ENCODE results near the gene PBX1.
"Not testable (repeated sequence)": the region's sequence is repeated elsewhere in the genome, so short reads cannot be mapped to it uniquely, and the experiment has no call there.

PBX1 gene

DNA sequence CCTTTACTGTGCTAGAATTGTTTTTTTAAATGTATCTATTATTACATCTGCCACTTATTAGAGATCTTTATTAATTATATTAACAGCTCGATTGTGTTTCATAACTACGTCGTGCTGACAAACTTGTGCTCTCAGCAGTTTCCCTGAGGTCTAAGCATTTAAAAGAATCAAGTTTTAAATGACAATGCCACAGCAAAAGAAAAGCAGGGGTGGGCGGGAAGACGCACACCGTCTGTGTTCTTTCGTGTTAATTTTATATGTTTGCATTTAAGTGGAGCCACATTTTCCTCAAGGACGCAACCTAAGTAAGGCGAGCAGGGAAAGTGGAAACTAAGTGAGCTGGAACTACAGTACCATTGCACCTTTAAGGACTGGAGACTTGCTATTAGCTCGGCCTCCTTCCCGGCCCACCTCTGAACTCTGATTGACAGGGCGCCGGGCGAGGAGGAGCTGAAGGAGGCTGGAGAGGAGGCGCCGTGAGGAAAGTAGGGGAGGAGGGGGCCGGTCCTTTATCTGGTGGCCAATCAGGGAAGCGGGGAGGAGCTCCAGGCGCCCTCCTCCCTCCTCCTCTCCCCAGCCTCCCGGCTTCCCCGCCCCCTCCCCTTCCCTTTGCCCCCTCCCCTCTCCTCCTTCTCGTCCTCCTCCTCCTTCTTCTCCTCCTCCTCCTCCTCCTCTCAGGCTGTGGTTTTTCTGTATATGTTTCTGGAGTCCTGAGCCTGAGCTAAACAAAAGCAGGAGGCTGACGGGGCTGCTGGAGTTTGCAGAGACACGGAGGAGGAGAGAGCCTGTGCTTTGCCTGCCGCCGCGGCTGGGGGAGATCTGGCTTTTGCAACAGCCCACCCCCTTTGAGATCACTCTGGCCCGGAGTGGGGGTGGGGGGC is at the start of gene PBX1:
TSS of gene PBX1 (plus strand) at position 724 of the 881 bp plus-strand sequence.
- peak; percentile 76 for DNase-seq

DNA sequence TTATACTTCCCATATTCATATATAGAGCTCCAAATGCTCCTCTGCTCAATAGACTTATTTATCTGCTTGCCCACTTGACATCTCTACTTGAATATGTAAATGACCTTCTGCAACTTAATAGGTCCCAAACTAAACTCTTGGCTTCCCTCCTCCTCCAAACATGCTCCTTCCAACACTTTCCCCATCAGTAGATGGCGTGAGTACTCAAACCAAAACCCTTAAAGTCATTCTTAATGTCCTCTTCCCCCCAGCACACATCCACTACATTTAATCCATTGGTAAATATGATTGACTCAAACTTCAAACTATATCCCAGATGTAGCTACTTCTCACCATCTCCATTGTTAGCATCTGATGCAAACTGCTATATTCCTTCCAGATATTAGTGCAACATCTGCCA is 48.5 kb upstream of the PBX1 start:
- no peak for DNase-seq

DNA sequence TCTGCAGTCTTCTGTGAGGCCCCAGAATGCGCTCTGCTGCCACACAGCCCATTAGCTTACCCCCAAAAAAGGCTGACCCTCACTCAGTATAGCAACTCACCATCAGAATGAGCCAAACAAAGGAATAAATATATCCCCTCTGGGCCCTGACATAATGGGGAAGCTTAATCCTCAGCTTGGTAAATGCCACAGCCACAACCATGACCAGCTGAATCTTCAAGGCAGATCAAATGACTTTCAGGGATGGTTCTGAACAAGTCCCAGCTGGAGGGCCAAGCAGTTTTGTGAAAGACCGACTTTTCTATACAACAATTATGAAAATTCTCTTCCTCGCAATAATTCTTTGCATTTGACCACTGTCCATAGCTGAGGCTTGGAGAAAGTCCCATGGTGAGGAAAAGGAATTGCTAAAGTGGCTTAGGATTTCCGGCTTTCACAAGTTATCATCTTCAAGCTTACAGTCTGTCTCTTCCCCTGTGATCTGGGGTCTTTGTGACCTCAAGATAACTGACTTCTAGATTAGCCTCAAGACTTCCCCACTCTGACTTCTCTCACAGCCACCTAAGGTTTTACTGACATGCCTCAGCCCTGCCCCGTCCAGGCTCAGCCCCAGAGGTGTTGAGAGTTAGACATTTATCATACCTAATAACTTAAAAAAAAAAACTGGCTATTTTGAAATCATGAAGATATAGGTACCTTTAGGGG is 47.8 kb upstream of the PBX1 start:
- DNase-seq, result no peak

DNA sequence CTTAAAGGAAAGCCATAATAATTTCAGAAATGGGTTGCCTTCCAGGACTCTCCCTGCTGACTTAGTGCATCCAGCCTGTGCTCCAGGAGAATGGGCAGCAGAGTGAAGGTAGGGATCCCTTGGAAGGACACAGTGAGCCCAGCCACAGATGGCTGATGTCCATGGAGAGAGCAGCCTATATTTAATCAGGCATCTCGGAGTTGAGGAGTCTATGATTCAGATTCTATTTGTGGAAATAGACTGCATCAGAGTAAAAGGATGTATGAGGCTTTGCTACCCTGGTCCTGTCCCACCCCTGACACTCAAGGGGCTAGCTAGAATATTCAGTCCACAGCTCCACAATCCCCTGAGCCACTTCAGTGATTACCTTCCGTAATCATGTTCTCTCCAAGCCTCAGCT is 43.8 kb upstream of the PBX1 start:
- DNase-seq, result no peak

DNA sequence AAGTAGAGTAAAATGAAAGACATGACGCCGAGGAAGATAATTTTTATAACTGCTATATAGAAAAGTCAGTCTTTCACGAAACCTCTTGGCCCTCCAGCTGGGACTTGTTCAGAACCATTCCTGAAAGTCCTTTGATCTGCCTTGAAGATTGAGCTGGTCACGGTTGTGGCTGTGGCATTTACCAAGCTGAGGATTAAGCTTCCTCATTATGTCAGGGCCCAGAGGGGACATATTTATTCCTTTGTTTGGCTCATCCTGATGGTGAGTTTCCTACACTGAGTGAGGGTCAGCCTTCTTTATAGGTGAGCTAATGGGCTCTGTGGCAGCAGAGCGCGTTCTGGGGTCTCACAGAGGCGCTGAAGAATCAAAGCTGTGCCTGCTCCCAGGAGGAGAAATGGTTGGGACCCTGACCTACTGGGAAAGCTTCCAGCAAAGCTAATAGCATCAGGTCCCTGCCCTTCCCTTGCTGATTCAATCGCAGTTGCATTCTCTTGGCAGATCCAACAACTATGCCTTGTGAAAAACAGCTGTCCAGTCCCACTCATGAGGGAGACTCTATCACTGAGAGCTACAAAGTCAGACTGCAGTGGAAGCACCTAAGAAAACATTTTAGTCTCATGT is 43.2 kb upstream of the PBX1 start:
- DNase-seq, result no peak

DNA sequence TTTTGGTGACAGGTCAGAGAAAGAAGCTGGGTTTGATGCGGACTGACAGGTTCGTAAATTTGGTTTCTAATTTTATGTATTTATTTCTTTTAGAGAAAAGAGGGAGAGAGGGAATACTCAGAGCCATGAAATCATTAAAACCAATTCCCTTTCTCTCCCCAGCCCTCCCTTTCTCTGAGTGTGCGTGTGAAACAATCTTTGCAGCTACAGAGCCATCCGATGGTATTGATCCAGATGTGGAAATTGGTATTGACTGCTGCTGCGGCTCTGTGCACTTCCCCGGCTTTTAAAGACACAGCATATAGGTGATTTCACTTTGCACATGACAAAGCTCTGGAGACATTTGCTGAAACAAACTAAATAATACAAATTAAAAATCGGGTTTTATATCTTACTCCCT is 42.4 kb upstream of the PBX1 start:
- DNase-seq, result no peak

DNA sequence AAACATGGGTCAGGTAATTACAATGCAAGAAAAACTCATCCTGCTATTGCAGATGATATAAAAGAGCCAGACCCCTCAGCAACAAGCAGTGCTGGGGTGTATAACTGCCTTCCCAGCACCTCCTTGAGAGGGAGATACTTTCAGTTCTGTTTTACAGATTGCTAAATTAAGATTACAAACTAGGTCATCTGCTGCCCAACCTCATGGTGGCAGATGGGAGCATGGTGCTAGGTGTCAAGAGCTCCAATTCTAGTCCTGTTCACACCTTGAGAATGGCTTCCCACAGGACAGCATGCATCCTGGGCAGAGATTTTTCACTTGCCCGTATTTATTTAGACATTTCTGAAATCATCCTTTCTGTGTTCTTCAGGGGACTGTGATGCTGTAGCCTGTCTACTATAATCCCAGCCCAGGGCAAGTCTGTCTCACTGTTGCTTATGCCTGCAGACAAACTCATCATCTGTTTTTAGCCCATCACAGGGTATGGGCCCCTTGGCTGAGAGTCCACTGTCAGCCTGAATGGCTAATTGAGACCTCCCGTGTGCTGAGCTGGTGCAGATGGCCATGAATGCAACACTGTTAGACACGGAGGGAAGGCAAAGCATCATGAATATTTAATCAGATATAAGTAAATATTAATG is 40.2 kb upstream of the PBX1 start:
- DNase-seq, result no peak

DNA sequence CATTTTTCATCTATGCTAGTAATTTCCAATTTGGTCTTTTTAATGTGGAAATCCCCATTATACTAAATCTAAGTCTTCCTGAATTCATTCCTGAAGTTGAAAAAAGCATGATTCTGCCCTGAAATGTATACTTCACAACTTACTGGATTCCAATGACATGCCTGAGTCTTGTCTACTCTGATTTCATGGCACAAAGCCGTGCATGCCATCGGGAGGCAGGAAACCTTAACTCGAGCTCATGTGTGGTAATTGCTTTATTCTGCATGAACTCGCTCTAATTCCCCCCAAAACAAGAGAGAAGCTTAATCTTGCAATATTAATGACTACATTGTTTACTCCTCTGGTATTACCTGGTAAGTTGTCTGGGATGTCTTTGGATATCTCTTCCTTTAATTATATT is 39.6 kb upstream of the PBX1 start:
- no peak for DNase-seq

DNA sequence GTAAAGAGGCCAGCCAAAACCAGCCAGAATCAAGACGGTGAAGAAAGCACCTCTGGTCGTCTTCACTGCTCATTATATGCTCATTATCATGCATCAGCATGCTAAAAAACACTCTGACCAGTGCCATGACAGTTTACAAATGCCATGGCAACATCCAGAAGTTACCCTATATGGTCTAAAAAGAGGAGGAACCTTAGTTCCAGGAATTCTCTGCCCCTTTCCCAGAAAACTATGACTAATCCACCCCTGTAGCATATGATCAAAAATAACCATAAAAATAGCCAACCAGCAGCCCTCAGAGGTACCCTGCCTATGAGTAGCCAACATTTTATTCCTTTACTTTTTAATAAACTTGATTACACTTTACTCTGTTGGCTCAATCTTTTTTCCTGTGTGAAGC is 34.2 kb upstream of the PBX1 start:
- no peak for DNase-seq

DNA sequence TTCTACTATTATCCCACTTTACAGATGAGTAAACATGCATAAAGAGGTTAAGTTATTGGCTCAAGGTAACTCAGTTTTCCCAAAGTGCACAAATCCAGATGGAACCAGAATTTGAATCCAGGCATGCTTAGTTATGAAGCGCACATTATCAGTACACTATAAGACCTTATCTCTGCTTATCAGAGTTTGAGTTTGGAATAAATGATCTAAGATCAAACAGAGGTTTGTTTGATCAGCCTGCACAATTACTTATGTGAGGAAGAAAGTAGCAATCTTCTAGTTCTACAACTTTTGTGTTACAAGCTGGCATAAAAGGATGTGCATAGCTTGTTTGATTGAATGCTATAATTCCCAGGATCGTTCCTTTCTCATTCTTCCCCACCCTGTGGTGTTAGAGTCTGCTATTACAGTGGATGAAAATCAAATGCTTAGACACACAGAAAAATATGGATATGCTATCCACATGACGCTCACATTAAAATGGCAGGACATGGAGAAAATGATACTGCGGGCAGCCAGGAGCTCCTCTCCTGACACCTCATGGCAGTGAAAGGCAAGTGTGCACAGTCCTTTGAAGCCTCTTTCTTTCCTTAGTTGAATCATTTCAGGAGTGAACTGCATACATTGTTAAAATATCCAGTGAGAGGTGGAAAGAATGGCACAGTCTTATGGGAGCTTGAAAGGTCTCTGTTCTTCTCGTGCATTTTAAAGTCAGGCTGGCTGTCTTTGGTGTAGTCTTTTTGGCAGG is 23.9 kb upstream of the PBX1 start:
- no peak for DNase-seq

DNA sequence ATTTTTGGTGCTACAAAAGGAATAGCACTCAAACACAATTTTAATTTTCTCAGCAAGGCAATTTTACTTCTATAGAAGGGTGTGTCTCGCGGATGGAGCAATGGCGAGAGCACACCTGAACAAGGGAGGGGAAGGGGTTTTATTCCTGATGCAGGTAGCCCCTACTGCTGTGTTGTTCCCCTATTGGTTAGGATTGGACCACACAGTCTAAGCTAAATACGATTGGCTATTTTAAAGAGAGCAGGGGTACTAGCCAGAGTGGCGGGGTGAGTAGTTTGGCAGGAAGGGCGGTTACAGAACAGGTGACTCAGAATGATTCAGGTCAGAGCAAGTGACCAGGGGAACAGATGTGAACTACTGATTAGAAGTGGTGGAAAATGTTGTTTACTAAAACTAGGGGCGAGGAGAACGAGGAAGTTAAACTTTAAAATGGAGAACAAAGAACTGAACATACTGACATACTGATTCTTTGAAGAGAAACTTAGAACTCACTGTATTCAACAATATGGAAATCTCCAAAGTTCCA is 6.5 kb upstream of the PBX1 start:
- not testable (repeated sequence) for DNase-seq

DNA sequence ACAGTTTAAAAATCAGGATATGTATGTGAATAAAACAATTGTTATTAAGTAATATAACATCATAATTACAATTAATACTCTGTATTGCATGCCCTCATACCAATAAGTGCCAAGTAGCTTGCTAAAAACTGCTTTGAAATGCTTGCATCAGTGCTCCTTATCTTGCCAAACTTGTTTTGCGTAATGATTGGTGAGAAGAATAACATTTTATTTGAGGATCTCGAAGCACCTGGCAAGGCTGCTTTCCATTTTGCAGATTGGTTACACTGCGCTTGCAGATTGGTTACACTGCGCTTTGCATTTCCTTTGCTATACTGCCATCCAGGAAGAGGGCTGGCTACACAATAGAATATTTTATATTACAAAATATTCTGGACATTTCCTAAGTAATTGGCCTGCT is 1.7 kb upstream of the PBX1 start:
- DNase-seq, result no peak

DNA sequence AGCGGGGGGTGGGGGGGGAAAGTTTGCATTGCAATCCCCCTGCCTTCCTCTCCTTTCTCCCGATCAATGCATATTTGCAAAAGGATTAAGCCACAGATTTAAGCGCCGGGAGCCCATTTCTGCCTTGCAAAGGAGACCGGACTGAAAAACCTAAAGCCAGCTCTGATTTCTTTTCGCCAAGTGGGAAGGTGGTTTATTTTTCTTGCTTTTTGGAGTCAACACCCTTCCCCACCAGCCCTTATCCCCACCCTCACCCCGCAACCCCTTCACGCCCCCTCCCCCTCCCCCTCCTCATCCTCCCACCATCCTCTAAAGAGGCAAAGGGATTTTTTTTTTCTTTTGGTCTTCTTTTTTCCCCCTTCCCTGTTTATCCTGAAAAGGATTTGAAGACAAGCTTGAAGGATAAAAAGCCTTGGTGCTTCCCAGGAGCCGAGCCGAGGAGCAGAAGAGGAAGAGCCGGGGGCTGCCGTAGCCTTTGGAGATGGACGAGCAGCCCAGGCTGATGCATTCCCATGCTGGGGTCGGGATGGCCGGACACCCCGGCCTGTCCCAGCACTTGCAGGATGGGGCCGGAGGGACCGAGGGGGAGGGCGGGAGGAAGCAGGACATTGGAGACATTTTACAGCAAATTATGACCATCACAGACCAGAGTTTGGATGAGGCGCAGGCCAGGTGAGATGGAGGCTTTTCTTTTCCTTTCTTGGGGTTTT is 513 bp downstream of the PBX1 start:
- no peak for DNase-seq

DNA sequence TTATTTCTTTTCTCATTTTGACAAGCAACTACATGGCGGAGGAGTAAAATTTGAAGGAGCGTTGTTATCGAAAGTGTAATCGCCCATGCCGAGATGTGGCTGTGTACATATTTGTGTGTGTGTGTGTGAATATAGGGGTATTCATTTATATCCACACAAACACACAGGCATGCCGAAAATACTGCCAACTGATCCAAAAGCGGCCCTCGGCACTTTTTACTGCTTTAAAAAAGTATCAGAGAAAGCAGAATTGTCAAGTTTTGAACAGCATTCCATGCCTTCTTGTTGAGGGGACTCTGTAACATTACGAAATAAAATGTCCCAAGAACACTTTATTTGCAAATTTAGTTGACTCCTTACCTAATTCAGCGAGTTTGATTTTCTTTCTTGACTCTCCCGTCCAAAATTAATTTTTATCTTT is 1.1 kb downstream of the PBX1 start:
- DNase-seq, result no peak

DNA sequence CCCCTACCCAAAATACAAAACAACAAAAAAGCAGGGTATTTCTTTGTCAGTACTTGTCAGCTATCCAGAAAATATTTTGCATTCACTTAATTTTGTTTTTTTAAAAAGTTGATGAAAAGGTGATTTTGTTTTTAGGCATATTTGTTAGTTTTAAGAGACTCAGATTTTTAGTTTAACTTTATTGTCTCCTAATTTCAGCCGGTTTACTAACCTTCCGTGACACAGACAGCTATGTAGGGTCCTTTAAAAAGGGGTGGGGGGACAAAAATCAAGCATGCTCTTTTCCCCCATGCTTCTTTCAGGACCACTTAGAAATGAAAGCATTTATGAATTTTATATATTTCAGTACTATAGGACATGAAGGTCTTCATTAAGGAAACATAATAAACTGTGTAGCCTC is 1.6 kb downstream of the PBX1 start:
- DNase-seq, result no peak

DNA sequence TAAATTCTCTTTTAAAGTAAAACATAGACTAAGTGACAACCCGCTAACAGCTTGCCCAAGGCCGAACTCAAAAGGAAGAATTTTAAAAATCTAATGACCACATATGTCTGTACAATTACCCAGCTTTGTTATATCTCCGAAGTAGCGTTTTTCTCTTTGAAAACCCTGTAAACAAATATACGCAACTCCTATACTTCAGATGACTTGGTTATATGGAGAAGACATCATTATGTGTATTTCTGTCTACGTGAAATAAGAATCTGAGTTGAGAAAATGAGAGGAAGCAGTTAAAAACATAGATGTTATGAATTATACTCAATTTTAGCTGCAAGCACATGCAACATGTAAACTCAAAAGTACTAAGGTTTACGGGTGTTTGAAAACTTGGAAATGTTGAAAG is 2.0 kb downstream of the PBX1 start:
- no peak for DNase-seq

DNA sequence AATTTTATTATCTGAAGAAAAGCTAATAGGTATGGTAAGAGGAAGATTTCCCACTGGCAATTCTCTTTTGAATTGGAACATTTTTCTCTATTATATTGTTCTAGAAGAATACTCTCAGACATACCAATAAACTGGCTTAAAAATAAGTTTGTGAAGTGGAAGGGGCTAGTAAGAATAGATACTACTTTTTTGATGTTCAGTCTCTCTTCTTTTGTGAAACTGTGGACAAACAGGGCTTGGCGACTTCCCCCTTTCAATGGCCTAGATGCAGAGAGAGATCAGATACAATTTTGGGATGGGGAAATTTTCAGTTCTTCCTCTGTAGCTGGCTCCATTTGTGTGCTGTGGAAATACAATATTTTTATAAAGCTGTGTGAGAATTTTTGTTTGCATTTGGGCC is 2.5 kb downstream of the PBX1 start:
- DNase-seq, result no peak

DNA sequence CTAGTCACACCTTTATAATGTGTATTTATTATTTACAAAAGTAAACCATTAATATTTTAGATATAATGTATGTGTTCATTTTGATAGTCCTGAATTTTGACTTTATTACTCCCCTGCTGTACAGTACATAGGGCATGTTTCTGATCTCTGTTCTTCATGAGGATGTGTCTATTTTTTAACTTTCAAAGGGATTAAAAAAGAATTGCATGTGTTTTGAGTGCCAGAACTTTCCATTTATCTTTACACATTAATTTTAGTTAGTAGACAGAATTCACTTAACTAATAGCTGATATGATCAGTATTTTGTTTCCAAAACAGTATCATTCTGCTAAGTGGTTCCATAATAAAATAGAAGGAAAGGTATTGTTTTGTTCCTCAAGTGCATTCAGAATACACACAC is 3.1 kb downstream of the PBX1 start:
- no peak for DNase-seq

DNA sequence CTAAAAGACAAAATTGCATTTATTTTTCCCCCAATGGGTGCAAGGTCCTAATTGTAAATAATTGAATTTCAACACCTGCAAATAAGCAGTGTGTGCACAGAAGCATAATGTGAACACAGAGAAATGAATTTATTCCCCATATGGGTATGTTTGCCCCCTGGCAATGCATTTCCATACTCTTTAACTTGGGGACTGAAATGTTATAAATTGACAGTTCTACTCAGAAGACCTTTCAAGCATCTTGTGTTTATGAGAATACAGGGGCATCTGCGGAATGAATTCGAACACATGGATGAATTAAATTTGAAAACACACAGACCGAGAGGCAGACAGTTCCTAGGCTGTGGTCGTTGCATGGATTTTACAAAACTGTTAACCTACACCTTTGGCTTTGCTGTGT is 3.5 kb downstream of the PBX1 start:
- no peak for DNase-seq

DNA sequence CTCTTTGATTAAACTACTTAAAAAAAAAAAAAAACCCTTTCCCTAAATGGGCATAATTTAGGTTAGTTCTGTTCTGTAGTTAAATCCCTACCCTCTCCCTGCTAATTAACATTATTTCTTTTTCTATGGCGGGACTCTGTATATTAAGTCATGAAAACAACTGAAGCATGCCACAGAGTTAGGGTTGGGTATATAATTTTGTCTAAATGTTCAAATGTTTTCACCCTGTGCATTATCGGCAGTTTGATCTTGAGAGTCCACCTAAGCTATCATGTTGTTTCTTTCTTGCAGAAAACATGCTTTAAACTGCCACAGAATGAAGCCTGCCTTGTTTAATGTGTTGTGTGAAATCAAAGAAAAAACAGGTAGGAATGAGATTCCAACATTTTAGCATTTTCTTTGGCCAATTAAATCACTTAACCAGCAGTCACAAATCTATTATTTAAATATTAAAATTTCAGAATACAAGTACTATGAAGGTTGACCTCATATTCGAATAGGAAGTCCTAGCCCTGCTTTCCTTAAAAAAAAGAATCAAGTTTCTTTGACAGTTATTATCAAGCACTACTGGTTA is 4.0 kb downstream of the PBX1 start:
- no peak for DNase-seq

DNA sequence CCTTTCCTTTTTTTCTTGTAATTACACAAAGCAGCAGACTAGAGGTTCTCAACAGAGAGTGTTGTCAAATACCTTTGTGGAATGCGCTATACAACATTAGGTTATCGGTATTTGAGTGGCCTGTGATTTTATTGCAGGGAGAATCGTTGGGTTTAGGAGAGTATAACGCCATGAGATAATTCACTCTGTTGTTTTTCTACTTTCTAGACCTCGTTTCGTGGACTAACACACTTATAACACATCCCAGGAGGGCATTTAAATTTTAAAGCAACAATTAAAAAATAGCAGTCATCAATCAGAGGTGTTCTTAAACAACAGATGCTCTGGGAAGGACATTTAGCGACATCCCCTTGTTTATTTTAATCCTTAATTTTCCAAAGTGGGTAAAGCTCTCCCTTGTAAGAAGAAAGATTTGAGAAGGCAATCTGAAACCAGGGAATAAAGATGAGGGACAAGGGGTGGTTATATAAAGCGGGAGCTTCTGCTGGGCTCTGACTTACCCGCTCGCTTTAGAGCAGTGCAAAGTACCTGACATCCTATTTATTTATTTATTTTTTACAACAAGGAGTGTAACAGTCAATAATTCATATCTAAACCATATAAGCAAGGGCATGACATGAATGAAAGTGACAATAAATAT is 4.9 kb downstream of the PBX1 start:
- DNase-seq, result no peak
